IPS-11a (cell line): Measurements from ENCODE around the gene ST6GAL1.
"Not testable (repeated sequence)": the region's sequence is repeated elsewhere in the genome, so short reads cannot be mapped to it uniquely, and the experiment has no call there.

Experiments used
- H3K4me3 ChIP-seq: one replicate; pipeline ENCODE4 v1.5.1; 2013; ENCODE audit warnings: low read depth, low read length, control low read depth

The ST6GAL1 gene

GRCh38 chr3:186991470-186991869 lies 61.1 kb downstream of the ST6GAL1 start:
- no peak overlapping the region for H3K4me3 ChIP-seq

- H3K4me3 ChIP-seq, result not testable (repeated sequence)
Observed at GRCh38 chr3:186992096-186992495, 61.8 kb downstream of the ST6GAL1 start.

GRCh38 chr3:186993210-186993782 lies 63.0 kb downstream of the ST6GAL1 start:
- no peak overlapping the region for H3K4me3 ChIP-seq

GRCh38 chr3:186994000-186994955 lies 64.0 kb downstream of the ST6GAL1 start:
- H3K4me3 ChIP-seq, result no peak overlapping the region

- no peak overlapping the region for H3K4me3 ChIP-seq
Observed at GRCh38 chr3:186996356-186996755, 66.0 kb downstream of the ST6GAL1 start.

GRCh38 chr3:186997061-186997460 lies 66.7 kb downstream of the ST6GAL1 start:
- no peak overlapping the region for H3K4me3 ChIP-seq

GRCh38 chr3:186997473-186997939 lies 67.2 kb downstream of the ST6GAL1 start:
- no peak overlapping the region for H3K4me3 ChIP-seq

- H3K4me3 ChIP-seq, result no peak overlapping the region
Observed at GRCh38 chr3:186998937-186999368, 68.6 kb downstream of the ST6GAL1 start.

- no peak overlapping the region for H3K4me3 ChIP-seq
Observed at GRCh38 chr3:187000711-187001151, 70.4 kb downstream of the ST6GAL1 start.

GRCh38 chr3:187002915-187003314 lies 72.6 kb downstream of the ST6GAL1 start:
- H3K4me3 ChIP-seq, result no peak overlapping the region

GRCh38 chr3:187005827-187006481 lies 75.6 kb downstream of the ST6GAL1 start:
- no peak overlapping the region for H3K4me3 ChIP-seq

GRCh38 chr3:187006864-187007630 lies 76.7 kb downstream of the ST6GAL1 start:
- H3K4me3 ChIP-seq, result no peak overlapping the region

GRCh38 chr3:187010382-187010781 lies 80.1 kb downstream of the ST6GAL1 start:
- H3K4me3 ChIP-seq, result not testable (repeated sequence)

- H3K4me3 ChIP-seq, result no peak overlapping the region
Observed at GRCh38 chr3:187011915-187012314, 81.6 kb downstream of the ST6GAL1 start.

GRCh38 chr3:187012609-187013051 lies 82.3 kb downstream of the ST6GAL1 start:
- H3K4me3 ChIP-seq, result no peak overlapping the region

GRCh38 chr3:187013159-187013716 lies 82.9 kb downstream of the ST6GAL1 start:
- H3K4me3 ChIP-seq, result no peak overlapping the region

GRCh38 chr3:187014417-187014864 lies 84.1 kb downstream of the ST6GAL1 start:
- H3K4me3 ChIP-seq, result no peak overlapping the region

- H3K4me3 ChIP-seq, result no peak overlapping the region
Observed at GRCh38 chr3:187015903-187016638, 85.7 kb downstream of the ST6GAL1 start.

- no peak overlapping the region for H3K4me3 ChIP-seq
Observed at GRCh38 chr3:187016639-187017345, 86.5 kb downstream of the ST6GAL1 start.
